Measurements from ENCODE around the gene XYLT1. TPM values are rescaled to one million over a fixed set of nuclear protein-coding genes. Genes with fewer than 3 reads are reported as not detected.

Gene XYLT1
- total RNA-seq, 1 experiment from 2014 or later, result not detected

- no peak overlapping the region for H3K4me3 ChIP-seq (ENCODE audit: low read length)
- H3K27me3 ChIP-seq (ENCODE audit: low read length), result no peaks in the 10 kb centered on the region
- H3K4me1 ChIP-seq (ENCODE audit: insufficient read depth, low read length), result no peaks in the 10 kb centered on the region
- DNase-seq, result no peak
- intact Hi-C loops (cut with micrococcal nuclease), result no loop called here
- H3K9ac ChIP-seq (ENCODE audit: low read length), result no peak overlapping the region
- H3K79me2 ChIP-seq (ENCODE audit: low read length), result no peaks in the 10 kb centered on the region
- H2AFZ ChIP-seq (ENCODE audit: low read length), result no peak overlapping the region
- no peaks in the 10 kb centered on the region for H3K36me3 ChIP-seq (ENCODE audit: low read depth, low read length)
- no peaks in the 10 kb centered on the region for H4K20me1 ChIP-seq (ENCODE audit: low read length)
- ATAC-seq, result no peak
- TF ChIP-seq EZH2 (IDR thresholded peaks at IDR 0.05; ENCODE audit: low read length, unreplicated experiment) (no peak), EZH2phosphoT487 (IDR thresholded peaks at IDR 0.05; ENCODE audit: borderline replicate concordance, low read length) (no peak), CTCF (conservative IDR thresholded peaks at IDR 0.05; ENCODE audit: low read depth, low read length) (no peak)
- no peak overlapping the region for H3K27ac ChIP-seq (ENCODE audit: low read length)
- ChIA-PET CTCF (no interaction called here), POLR2A (ENCODE audit: unreplicated experiment) (no interaction called here)
- no peaks in the 10 kb centered on the region for H3K9me3 ChIP-seq (ENCODE audit: low read length)
- H3F3A ChIP-seq (ENCODE audit: low read length, unreplicated experiment), result no peaks in the 10 kb centered on the region
- no TSS peak for BruUV-seq (replicated peaks)
- H3K9me2 ChIP-seq (replicated peaks; ENCODE audit: low read length), result no peaks in the 10 kb centered on the region
- no peak overlapping the region for H3K4me2 ChIP-seq (ENCODE audit: low read length)
These were observed 117.2 kb downstream of the XYLT1 start for GRCh38 chr16:17353561-17353960.

- POLR2A ChIA-PET (ENCODE audit: unreplicated experiment), result no interaction called here
These were observed 119.2 kb downstream of the XYLT1 start for GRCh38 chr16:17351441-17352035.

More at GRCh38 chr16:17351441-17352035, 119.2 kb downstream of the XYLT1 start:
- Histone ChIP-seq H3K4me1 (ENCODE audit: insufficient read depth, low read length) (no peaks in the 10 kb centered on the region), H2AFZ (ENCODE audit: low read length) (no peak overlapping the region), H3K9ac (ENCODE audit: low read length) (no peak overlapping the region), H3K79me2 (ENCODE audit: low read length) (no peaks in the 10 kb centered on the region), H3K9me2 (replicated peaks; ENCODE audit: low read length) (no peaks in the 10 kb centered on the region), H3F3A (ENCODE audit: low read length, unreplicated experiment) (no peaks in the 10 kb centered on the region), H3K4me2 (ENCODE audit: low read length) (no peak overlapping the region), H3K27me3 (ENCODE audit: low read length) (no peaks in the 10 kb centered on the region), H3K27ac (ENCODE audit: low read length) (no peak overlapping the region), H3K36me3 (ENCODE audit: low read depth, low read length) (no peaks in the 10 kb centered on the region), H3K9me3 (ENCODE audit: low read length) (no peaks in the 10 kb centered on the region), H4K20me1 (ENCODE audit: low read length) (no peaks in the 10 kb centered on the region), H3K4me3 (ENCODE audit: low read length) (no peak overlapping the region)
- DNase-seq (no peak), ATAC-seq (no peak)
- intact Hi-C loops (cut with micrococcal nuclease), result no loop called here
- CTCF ChIA-PET, result no interaction called here
- no TSS peak for BruUV-seq (replicated peaks)
- no peak for TF ChIP-seq EZH2phosphoT487 (IDR thresholded peaks at IDR 0.05; ENCODE audit: borderline replicate concordance, low read length)
- TF ChIP-seq EZH2 (IDR thresholded peaks at IDR 0.05; ENCODE audit: low read length, unreplicated experiment), result no peak
- TF ChIP-seq CTCF (conservative IDR thresholded peaks at IDR 0.05; ENCODE audit: low read depth, low read length), result no peak
